ENCODE measurements around the gene CHPF2. TPM values are rescaled to one million over a fixed set of nuclear protein-coding genes. Genes with fewer than 3 reads are reported as not detected.
A peak's percentile ranks its signal among the peaks of the same experiment; 100 is the strongest.

Gene CHPF2
- total and polyA plus RNA-seq, 9 donors = 20.1 to 32.6 (median 22.6) TPM

DNA sequence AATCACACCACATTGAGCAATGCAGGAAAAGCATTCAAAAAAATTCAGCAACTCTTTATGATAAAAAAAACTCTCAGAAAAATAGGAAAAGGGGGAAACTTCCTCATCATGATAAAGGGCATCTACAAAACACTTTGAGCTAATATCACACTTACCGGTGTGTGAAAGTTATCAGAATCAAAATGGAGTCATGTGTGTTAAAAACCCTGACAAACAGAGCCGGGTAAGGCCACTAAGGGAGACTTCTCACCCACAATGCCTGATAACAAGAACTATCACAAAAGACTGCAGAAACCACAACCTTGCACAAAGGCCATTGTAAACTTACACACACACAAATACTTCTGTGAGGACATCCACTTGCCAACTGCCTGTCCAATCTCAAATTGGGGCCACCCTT lies 51.0 kb downstream of the CHPF2 start:
- Histone ChIP-seq H3K9me3 (replicated peaks; ENCODE audit: control insufficient read depth, low read depth, low read length) (no peaks in the 10 kb centered on the region), H3K27me3 (ENCODE audit: control insufficient read depth, insufficient read depth, low read length) (peaks cover 14% of the 10 kb centered on the region), H3K4me3 (ENCODE audit: low read length) (no peak overlapping the region), H3K36me3 (ENCODE audit: control insufficient read depth, insufficient read depth, low read length) (no peaks in the 10 kb centered on the region), H3K4me1 (ENCODE audit: control insufficient read depth, insufficient read depth, low read length) (peaks cover 18% of the 10 kb centered on the region), H3K27ac (ENCODE audit: low read length) (no peak overlapping the region)
- DNase-seq = no peak
- WGBS (ENCODE audit: insufficient coverage) = no CpG with 5 or more reads among the region's 2 CpGs

DNA sequence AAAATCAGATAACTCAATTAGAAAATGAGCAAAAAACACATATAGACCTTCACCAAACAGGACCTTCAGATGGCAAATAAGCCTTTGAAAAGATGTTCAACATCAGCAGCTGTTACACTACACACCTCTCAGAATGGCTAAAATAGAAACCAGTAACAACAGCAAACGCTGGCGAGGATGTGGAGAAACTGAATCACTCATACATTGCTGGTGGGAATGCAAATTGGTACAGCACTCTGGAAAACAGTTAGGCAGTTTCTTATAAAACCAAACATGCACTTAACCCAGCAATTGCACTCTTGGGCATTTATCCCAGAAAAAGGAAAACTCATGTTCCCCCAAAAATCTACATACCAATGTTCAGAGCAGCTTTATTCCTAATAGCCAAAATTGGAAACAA lies 53.9 kb downstream of the CHPF2 start:
- no peaks in the 10 kb centered on the region for H3K9me3 ChIP-seq (replicated peaks; ENCODE audit: control insufficient read depth, low read depth, low read length)
- peaks cover 9% of the 10 kb centered on the region for H3K27me3 ChIP-seq (ENCODE audit: control insufficient read depth, insufficient read depth, low read length)
- peak; percentile 52 for DNase-seq
- no peak overlapping the region for H3K27ac ChIP-seq (ENCODE audit: low read length)
- H3K36me3 ChIP-seq (ENCODE audit: control insufficient read depth, insufficient read depth, low read length) = no peaks in the 10 kb centered on the region
- H3K4me3 ChIP-seq (ENCODE audit: low read length) = no peak overlapping the region
- peaks cover 9% of the 10 kb centered on the region for H3K4me1 ChIP-seq (ENCODE audit: control insufficient read depth, insufficient read depth, low read length)
- 30% methylated on average over 2 of the region's 2 CpGs for WGBS (ENCODE audit: insufficient coverage)

Other genes starting within 250 kb of the CHPF2 start
- 4.9 TPM for gene NOS3, start 241.5 kb upstream of the CHPF2 start, total RNA-seq
- gene NOS3, start 241.5 kb upstream of the CHPF2 start, polyA plus RNA-seq (ENCODE audit: insufficient read depth in 1 of 8, insufficient read length in 8 of 8, low replicate concordance in 1 of 8) = 1 to 10 TPM; 5.0 to 8.9 (median 7.0) TPM
- 0.22 TPM for gene ATG9B, start 208.0 kb upstream of the CHPF2 start, total RNA-seq
- 1 to 10 TPM in 6 of 8 donors, under 1 TPM in 2; 0.92 to 3.0 (median 1.4) TPM for gene ATG9B, start 208.0 kb upstream of the CHPF2 start, polyA plus RNA-seq (ENCODE audit: insufficient read depth in 1 of 8, insufficient read length in 8 of 8, low replicate concordance in 1 of 8)
- 13.4 TPM for gene ABCB8, start 204.0 kb upstream of the CHPF2 start, total RNA-seq
- 10 to 100 TPM; 12.8 to 26.5 (median 19.2) TPM for gene ABCB8, start 204.0 kb upstream of the CHPF2 start, polyA plus RNA-seq (ENCODE audit: insufficient read depth in 1 of 8, insufficient read length in 8 of 8, low replicate concordance in 1 of 8)
- 1.3 TPM for gene ASIC3, start 184.0 kb upstream of the CHPF2 start, total RNA-seq
- 1 to 10 TPM; 2.0 to 9.2 (median 4.6) TPM for gene ASIC3, start 184.0 kb upstream of the CHPF2 start, polyA plus RNA-seq (ENCODE audit: insufficient read depth in 1 of 8, insufficient read length in 8 of 8, low replicate concordance in 1 of 8)
- gene CDK5, start 174.6 kb upstream of the CHPF2 start, total RNA-seq = 10.2 TPM
- 10 to 100 TPM in 5 of 8 donors, 1 to 10 TPM in 3; 8.2 to 12.2 (median 10.2) TPM for gene CDK5, start 174.6 kb upstream of the CHPF2 start, polyA plus RNA-seq (ENCODE audit: insufficient read depth in 1 of 8, insufficient read length in 8 of 8, low replicate concordance in 1 of 8)
- gene SLC4A2, start 172.9 kb upstream of the CHPF2 start, total RNA-seq = 41.0 TPM
- gene SLC4A2, start 172.9 kb upstream of the CHPF2 start, polyA plus RNA-seq (ENCODE audit: insufficient read depth in 1 of 8, insufficient read length in 8 of 8, low replicate concordance in 1 of 8) = 10 to 100 TPM; 58.3 to 78.1 (median 65.7) TPM
- gene FASTK, start 151.7 kb upstream of the CHPF2 start, total RNA-seq = 65.2 TPM
- gene FASTK, start 151.7 kb upstream of the CHPF2 start, polyA plus RNA-seq (ENCODE audit: insufficient read depth in 1 of 8, insufficient read length in 8 of 8, low replicate concordance in 1 of 8) = 10 to 100 TPM; 74.3 to 90.1 (median 84.2) TPM
- gene TMUB1, start 149.0 kb upstream of the CHPF2 start, total RNA-seq = 19.0 TPM
- 10 to 100 TPM; 29.8 to 51.2 (median 35.9) TPM for gene TMUB1, start 149.0 kb upstream of the CHPF2 start, polyA plus RNA-seq (ENCODE audit: insufficient read depth in 1 of 8, insufficient read length in 8 of 8, low replicate concordance in 1 of 8)
- 37.0 TPM for gene AGAP3, start 146.0 kb upstream of the CHPF2 start, total RNA-seq
- 10 to 100 TPM; 64.5 to 95.4 (median 76.3) TPM for gene AGAP3, start 146.0 kb upstream of the CHPF2 start, polyA plus RNA-seq (ENCODE audit: insufficient read depth in 1 of 8, insufficient read length in 8 of 8, low replicate concordance in 1 of 8)
- gene GBX1, start 64.8 kb upstream of the CHPF2 start, total RNA-seq = 0.44 TPM
- 1 to 10 TPM in 5 of 8 donors, under 1 TPM in 3; 0.59 to 2.5 (median 1.5) TPM for gene GBX1, start 64.8 kb upstream of the CHPF2 start, polyA plus RNA-seq (ENCODE audit: insufficient read depth in 1 of 8, insufficient read length in 8 of 8, low replicate concordance in 1 of 8)
- 3.1 TPM for gene ASB10, start 45.2 kb upstream of the CHPF2 start, total RNA-seq
- gene ASB10, start 45.2 kb upstream of the CHPF2 start, polyA plus RNA-seq (ENCODE audit: insufficient read depth in 1 of 8, insufficient read length in 8 of 8, low replicate concordance in 1 of 8) = 1 to 10 TPM; 1.3 to 5.7 (median 3.0) TPM
- not detected for gene H2BK1, start 22.0 kb upstream of the CHPF2 start, total RNA-seq
- not detected for gene H2BK1, start 22.0 kb upstream of the CHPF2 start, polyA plus RNA-seq (ENCODE audit: insufficient read depth in 1 of 8, insufficient read length in 8 of 8, low replicate concordance in 1 of 8)
- 18.5 TPM for gene ABCF2, start 5.3 kb upstream of the CHPF2 start, total RNA-seq
- 10 to 100 TPM; 17.3 to 21.1 (median 18.5) TPM for gene ABCF2, start 5.3 kb upstream of the CHPF2 start, polyA plus RNA-seq (ENCODE audit: insufficient read depth in 1 of 8, insufficient read length in 8 of 8, low replicate concordance in 1 of 8)
- 106 TPM for gene SMARCD3, start 16.2 kb downstream of the CHPF2 start, total RNA-seq
- 100 to 1,000 TPM; 109 to 180 (median 151) TPM for gene SMARCD3, start 16.2 kb downstream of the CHPF2 start, polyA plus RNA-seq (ENCODE audit: insufficient read depth in 1 of 8, insufficient read length in 8 of 8, low replicate concordance in 1 of 8)
- 25.6 TPM for gene NUB1, start 109.3 kb downstream of the CHPF2 start, total RNA-seq
- 10 to 100 TPM; 29.2 to 40.6 (median 33.2) TPM for gene NUB1, start 109.3 kb downstream of the CHPF2 start, polyA plus RNA-seq (ENCODE audit: insufficient read depth in 1 of 8, insufficient read length in 8 of 8, low replicate concordance in 1 of 8)
- 3.4 TPM for gene WDR86, start 177.6 kb downstream of the CHPF2 start, total RNA-seq
- 10 to 100 TPM in 1 of 8 donors, 1 to 10 TPM in 7; 2.8 to 11.0 (median 5.8) TPM for gene WDR86, start 177.6 kb downstream of the CHPF2 start, polyA plus RNA-seq (ENCODE audit: insufficient read depth in 1 of 8, insufficient read length in 8 of 8, low replicate concordance in 1 of 8)
- gene CRYGN, start 207.7 kb downstream of the CHPF2 start, total RNA-seq = 0.09 TPM
- under 1 TPM in 5 of 8 donors, not detected in 3; 0.05 to 0.41 (median 0.15) TPM for gene CRYGN, start 207.7 kb downstream of the CHPF2 start, polyA plus RNA-seq (ENCODE audit: insufficient read depth in 1 of 8, insufficient read length in 8 of 8, low replicate concordance in 1 of 8)

Measured in muscle of leg (tissue), 11 donors.